NCI-H2196 (cell line): ENCODE measurements around the gene FGFR2.
"Not testable (repeated sequence)": the region's sequence is repeated elsewhere in the genome, so short reads cannot be mapped to it uniquely, and the experiment has no call there.

ENCODE experiments used
- DNase-seq: peaks from one replicate; lab custom pipeline; 2025; ENCODE audit not compliant: unreplicated experiment; lab: John Stamatoyannopoulos, UW

FGFR2 gene

GRCh38 chr10:121526135-121526790 lies 72.0 kb downstream of the FGFR2 start:
- DNase-seq = no peak

GRCh38 chr10:121525251-121526134 lies 72.8 kb downstream of the FGFR2 start:
- DNase-seq = no peak

GRCh38 chr10:121524157-121524817 lies 74.0 kb downstream of the FGFR2 start:
- DNase-seq = no peak

- DNase-seq = no peak
Measured at GRCh38 chr10:121522831-121523230, 75.4 kb downstream of the FGFR2 start.

GRCh38 chr10:121521794-121522556 lies 76.3 kb downstream of the FGFR2 start:
- no peak for DNase-seq

- DNase-seq = not testable (repeated sequence)
Measured at GRCh38 chr10:121520526-121520925, 77.7 kb downstream of the FGFR2 start.

- no peak for DNase-seq
Measured at GRCh38 chr10:121519901-121520493, 78.2 kb downstream of the FGFR2 start.

- no peak for DNase-seq
Measured at GRCh38 chr10:121519411-121519810, 78.8 kb downstream of the FGFR2 start.

- DNase-seq = no peak
Measured at GRCh38 chr10:121518333-121518732, 79.9 kb downstream of the FGFR2 start.

GRCh38 chr10:121516093-121516865 lies 82.0 kb downstream of the FGFR2 start:
- no peak for DNase-seq

GRCh38 chr10:121514141-121514865 lies 83.9 kb downstream of the FGFR2 start:
- DNase-seq = no peak

- DNase-seq = no peak
Measured at GRCh38 chr10:121511943-121512342, 86.3 kb downstream of the FGFR2 start.

- DNase-seq = no peak
Measured at GRCh38 chr10:121511460-121511859, 86.8 kb downstream of the FGFR2 start.

GRCh38 chr10:121510201-121510771 lies 88.0 kb downstream of the FGFR2 start:
- no peak for DNase-seq

GRCh38 chr10:121509796-121510195 lies 88.4 kb downstream of the FGFR2 start:
- no peak for DNase-seq

- no peak for DNase-seq
Measured at GRCh38 chr10:121509112-121509511, 89.1 kb downstream of the FGFR2 start.

- DNase-seq = no peak
Measured at GRCh38 chr10:121503587-121504051, 94.6 kb downstream of the FGFR2 start.

- no peak for DNase-seq
Measured at GRCh38 chr10:121501796-121502195, 96.4 kb downstream of the FGFR2 start.
